Panc1 (cell line): Measurements from ENCODE around the gene OASL. TPM values are rescaled to one million over a fixed set of nuclear protein-coding genes. Genes with fewer than 3 reads are reported as not detected.

Source experiments
- ATAC-seq: fragments of 200-7000 bp; cut with Tn5 transposase; 2 replicates; pipeline ENCODE4 v1.9.1; 2020; ENCODE audit warnings: mild to moderate bottlenecking, moderate library complexity
- BruUV-seq: library from RNA; stranded (reverse); fragments of 400-500 nt; replicated peaks from 2 replicates; lab custom pipeline; 2021; lab: Mats Ljungman, UMichigan
- CTCF ChIA-PET: fragments of 300-600 bp; sonication (Branson Sonifier 250); formaldehyde crosslinking; loops from one replicate; lab custom pipeline; 2022; ENCODE audit warnings: antibody characterized with exemption; lab: Charles Lee
- POLR2A ChIA-PET: fragments of 300-600 bp; sonication (Branson Sonifier 250); formaldehyde crosslinking; loops from one replicate; lab custom pipeline; 2022; ENCODE audit warnings: antibody characterized with exemption; lab: Charles Lee
- DNase-seq: peaks from one replicate; pipeline ENCODE4 v3.0.0-alpha.2; 2010; ENCODE audit warnings: low read depth, low spot score
- H3K27ac ChIP-seq: 2 replicates; pipeline ENCODE4 v1.5.1; 2011; ENCODE audit warnings: mild to moderate bottlenecking, low read length, inconsistent platforms
- H3K27me3 ChIP-seq: fragments of 200-500 bp; sonication (Bioruptor generic); 2 replicates; pipeline ENCODE4 v1.6.0; 2014; ENCODE audit warnings: low read length, inconsistent platforms; ENCODE audit not compliant: control insufficient read depth, insufficient read depth
- H3K36me3 ChIP-seq: fragments of 200-500 bp; sonication (Bioruptor generic); 2 replicates; pipeline ENCODE4 v1.5.1; 2014; ENCODE audit warnings: inconsistent platforms, mild to moderate bottlenecking, low read length, moderate library complexity; ENCODE audit not compliant: control insufficient read depth, insufficient read depth
- H3K4me1 ChIP-seq: 2 replicates; pipeline ENCODE4 v1.5.1; 2011; ENCODE audit warnings: inconsistent platforms, mild to moderate bottlenecking, low read length, moderate library complexity; ENCODE audit not compliant: control insufficient read depth, insufficient read depth
- H3K4me3 ChIP-seq, 2 experiments: 2 replicates each; pipeline ENCODE4 v1.5.1; 2011 to 2012; ENCODE audit warnings: low read depth in 2 of 2, low read length in 2 of 2, mild to moderate bottlenecking in 2 of 2, inconsistent platforms in 1 of 2, moderate library complexity in 1 of 2
- H3K9me3 ChIP-seq: fragments of 200-500 bp; sonication (Bioruptor generic); 2 replicates; pipeline ENCODE4 v1.5.1; 2014; ENCODE audit warnings: low read depth, mild to moderate bottlenecking, inconsistent platforms, low read length, moderate library complexity; ENCODE audit not compliant: control insufficient read depth, insufficient read depth
- POLR2AphosphoS5 ChIP-seq: IDR thresholded peaks from 2 replicates; pipeline ENCODE4 v1.6.1; 2012; ENCODE audit warnings: mild to moderate bottlenecking, low read depth, low read length, moderate library complexity
- SIN3A ChIP-seq: IDR thresholded peaks from 2 replicates; pipeline ENCODE4 v1.6.1; 2012; ENCODE audit warnings: low read depth, mild to moderate bottlenecking, low read length, moderate library complexity, borderline replicate concordance; ENCODE audit not compliant: insufficient read depth
- TCF7L2 ChIP-seq: IDR thresholded peaks from 2 replicates; pipeline ENCODE4 v1.6.1; 2011; ENCODE audit warnings: mild to moderate bottlenecking, low read depth, low read length, inconsistent platforms
- in situ Hi-C: cut with HindIII; loops from 2 replicates; pipeline ENCODE4 v1.10.0; 2016; ENCODE audit warnings: low sequenced_read_pairs, low pct_unique_long_range_greater_than_20kb
- intact Hi-C: fragments of 100-400 bp; cut with micrococcal nuclease; formaldehyde crosslinking; loops from one replicate; pipeline ENCODE4 v1.10.0; 2022; ENCODE audit not compliant: unreplicated experiment
- total RNA-seq: library from RNA; stranded (reverse); gene quantifications from one replicate; pipeline ENCODE4 v1.2.1, GENCODE V29; 2021; ENCODE audit not compliant: unreplicated experiment
- TF ChIP-seq, protein P1 (sequence below): fragments of 450-650 bp; IDR thresholded peaks from 2 replicates; pipeline ENCODE4 v1.5.1; 2017; ENCODE audit warnings: mild to moderate bottlenecking
- TF ChIP-seq, protein P2 (sequence below), 2 experiments: IDR thresholded peaks; 2 replicates each; pipeline ENCODE4 v1.6.1; 2011 to 2012; ENCODE audit warnings: low read depth in 2 of 2, control low read depth in 1 of 2, low read length in 1 of 2, mild to moderate bottlenecking in 1 of 2, moderate library complexity in 1 of 2; ENCODE audit not compliant: insufficient read depth in 1 of 2

Gene OASL
- total RNA-seq, 1 experiment from 2014 or later = 21.1 TPM

DNA sequence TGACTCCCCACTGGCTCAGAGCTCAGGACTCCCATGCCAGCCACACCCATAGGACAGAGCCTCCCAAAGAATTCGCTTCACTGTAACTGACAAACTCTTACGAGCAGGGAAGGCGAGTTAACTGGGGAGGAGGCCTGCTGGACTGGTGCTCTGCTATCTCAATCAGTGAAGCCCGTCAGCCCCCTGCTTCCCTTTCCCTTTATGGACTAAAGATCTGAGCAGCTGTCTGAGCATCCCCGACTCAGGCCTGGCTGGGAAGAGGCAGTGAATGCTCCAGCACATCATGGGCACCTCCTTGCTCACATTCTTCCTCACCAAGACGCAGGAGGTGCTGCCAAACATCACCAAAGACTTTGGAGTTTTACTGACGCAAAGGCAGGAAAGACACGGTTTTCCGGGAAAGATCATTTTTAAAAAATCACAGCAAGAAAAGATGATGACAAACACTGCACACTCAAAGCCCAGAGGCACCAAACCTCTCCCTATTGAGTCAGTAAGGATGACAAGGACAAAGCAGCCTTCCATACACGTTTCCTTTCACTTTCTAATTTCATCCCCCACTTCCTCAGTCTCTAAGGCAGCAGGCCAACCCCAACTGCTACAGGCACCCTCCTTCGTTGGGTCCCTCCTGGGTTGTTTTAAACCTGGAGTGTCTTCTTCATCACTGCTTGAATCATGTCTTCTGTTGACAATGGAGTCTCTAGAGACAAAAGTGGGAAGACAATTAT, 48.6 kb upstream of the OASL start:
- BruUV-seq = no TSS peak
- H3K4me1 ChIP-seq = no peaks in the 10 kb centered on the region
- H3K4me3 ChIP-seq = no peak overlapping the region
- no peak overlapping the region for H3K27ac ChIP-seq
- H3K36me3 ChIP-seq = no peaks in the 10 kb centered on the region
- in situ Hi-C loops (no loop called here), intact Hi-C loops (no loop called here)
- ChIA-PET POLR2A (no interaction called here), CTCF (no interaction called here)
- TF ChIP-seq, protein P1, sequence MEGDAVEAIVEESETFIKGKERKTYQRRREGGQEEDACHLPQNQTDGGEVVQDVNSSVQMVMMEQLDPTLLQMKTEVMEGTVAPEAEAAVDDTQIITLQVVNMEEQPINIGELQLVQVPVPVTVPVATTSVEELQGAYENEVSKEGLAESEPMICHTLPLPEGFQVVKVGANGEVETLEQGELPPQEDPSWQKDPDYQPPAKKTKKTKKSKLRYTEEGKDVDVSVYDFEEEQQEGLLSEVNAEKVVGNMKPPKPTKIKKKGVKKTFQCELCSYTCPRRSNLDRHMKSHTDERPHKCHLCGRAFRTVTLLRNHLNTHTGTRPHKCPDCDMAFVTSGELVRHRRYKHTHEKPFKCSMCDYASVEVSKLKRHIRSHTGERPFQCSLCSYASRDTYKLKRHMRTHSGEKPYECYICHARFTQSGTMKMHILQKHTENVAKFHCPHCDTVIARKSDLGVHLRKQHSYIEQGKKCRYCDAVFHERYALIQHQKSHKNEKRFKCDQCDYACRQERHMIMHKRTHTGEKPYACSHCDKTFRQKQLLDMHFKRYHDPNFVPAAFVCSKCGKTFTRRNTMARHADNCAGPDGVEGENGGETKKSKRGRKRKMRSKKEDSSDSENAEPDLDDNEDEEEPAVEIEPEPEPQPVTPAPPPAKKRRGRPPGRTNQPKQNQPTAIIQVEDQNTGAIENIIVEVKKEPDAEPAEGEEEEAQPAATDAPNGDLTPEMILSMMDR = no peak
- no peak for TF ChIP-seq POLR2AphosphoS5
- TF ChIP-seq SIN3A = no peak
- no peak for TF ChIP-seq TCF7L2
- TF ChIP-seq, protein P2, sequence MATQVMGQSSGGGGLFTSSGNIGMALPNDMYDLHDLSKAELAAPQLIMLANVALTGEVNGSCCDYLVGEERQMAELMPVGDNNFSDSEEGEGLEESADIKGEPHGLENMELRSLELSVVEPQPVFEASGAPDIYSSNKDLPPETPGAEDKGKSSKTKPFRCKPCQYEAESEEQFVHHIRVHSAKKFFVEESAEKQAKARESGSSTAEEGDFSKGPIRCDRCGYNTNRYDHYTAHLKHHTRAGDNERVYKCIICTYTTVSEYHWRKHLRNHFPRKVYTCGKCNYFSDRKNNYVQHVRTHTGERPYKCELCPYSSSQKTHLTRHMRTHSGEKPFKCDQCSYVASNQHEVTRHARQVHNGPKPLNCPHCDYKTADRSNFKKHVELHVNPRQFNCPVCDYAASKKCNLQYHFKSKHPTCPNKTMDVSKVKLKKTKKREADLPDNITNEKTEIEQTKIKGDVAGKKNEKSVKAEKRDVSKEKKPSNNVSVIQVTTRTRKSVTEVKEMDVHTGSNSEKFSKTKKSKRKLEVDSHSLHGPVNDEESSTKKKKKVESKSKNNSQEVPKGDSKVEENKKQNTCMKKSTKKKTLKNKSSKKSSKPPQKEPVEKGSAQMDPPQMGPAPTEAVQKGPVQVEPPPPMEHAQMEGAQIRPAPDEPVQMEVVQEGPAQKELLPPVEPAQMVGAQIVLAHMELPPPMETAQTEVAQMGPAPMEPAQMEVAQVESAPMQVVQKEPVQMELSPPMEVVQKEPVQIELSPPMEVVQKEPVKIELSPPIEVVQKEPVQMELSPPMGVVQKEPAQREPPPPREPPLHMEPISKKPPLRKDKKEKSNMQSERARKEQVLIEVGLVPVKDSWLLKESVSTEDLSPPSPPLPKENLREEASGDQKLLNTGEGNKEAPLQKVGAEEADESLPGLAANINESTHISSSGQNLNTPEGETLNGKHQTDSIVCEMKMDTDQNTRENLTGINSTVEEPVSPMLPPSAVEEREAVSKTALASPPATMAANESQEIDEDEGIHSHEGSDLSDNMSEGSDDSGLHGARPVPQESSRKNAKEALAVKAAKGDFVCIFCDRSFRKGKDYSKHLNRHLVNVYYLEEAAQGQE (IDR thresholded peaks at IDR 0.05; ENCODE audit: insufficient read depth in 1 of 2, low read depth in 2 of 2, low read length in 1 of 2) = no peak
- DNase-seq = no peak
- no peaks in the 10 kb centered on the region for H3K9me3 ChIP-seq
- no peak for ATAC-seq
- H3K27me3 ChIP-seq = no peaks in the 10 kb centered on the region; the same call in 1 of the 2 replicates

GRCh38 chr12:121086781-121087295, 47.8 kb upstream of the OASL start:
- intact Hi-C loops (no loop called here), in situ Hi-C loops (no loop called here)
- no peak overlapping the region for H3K27ac ChIP-seq
- no peak overlapping the region for H3K4me3 ChIP-seq
- H3K27me3 ChIP-seq = no peaks in the 10 kb centered on the region
- no TSS peak for BruUV-seq
- DNase-seq = no peak
- H3K9me3 ChIP-seq = no peaks in the 10 kb centered on the region
- no peaks in the 10 kb centered on the region for H3K36me3 ChIP-seq
- ChIA-PET CTCF (no interaction called here), POLR2A (no interaction called here)
- no peak for TF ChIP-seq POLR2AphosphoS5
- TF ChIP-seq, protein P2 (IDR thresholded peaks at IDR 0.05; ENCODE audit: insufficient read depth in 1 of 2, low read depth in 2 of 2, low read length in 1 of 2) = no peak
- TF ChIP-seq SIN3A = no peak
- TF ChIP-seq TCF7L2 = no peak
- TF ChIP-seq, protein P1 = no peak
- no peak for ATAC-seq
- no peaks in the 10 kb centered on the region for H3K4me1 ChIP-seq
